ENCODE data around the gene GLIS1.

GRCh38 chr1:53483170-53483569 is 255.8 kb downstream of the GLIS1 start:
- TF ChIP-seq EZH2phosphoT487 (IDR thresholded peaks at IDR 0.05; ENCODE audit: low read depth, severe bottlenecking, unreplicated experiment): no peak
- TF ChIP-seq CTCF (IDR thresholded peaks at IDR 0.05; ENCODE audit: poor library complexity): no peak
